ENCODE data around the gene TIGIT.

DNA sequence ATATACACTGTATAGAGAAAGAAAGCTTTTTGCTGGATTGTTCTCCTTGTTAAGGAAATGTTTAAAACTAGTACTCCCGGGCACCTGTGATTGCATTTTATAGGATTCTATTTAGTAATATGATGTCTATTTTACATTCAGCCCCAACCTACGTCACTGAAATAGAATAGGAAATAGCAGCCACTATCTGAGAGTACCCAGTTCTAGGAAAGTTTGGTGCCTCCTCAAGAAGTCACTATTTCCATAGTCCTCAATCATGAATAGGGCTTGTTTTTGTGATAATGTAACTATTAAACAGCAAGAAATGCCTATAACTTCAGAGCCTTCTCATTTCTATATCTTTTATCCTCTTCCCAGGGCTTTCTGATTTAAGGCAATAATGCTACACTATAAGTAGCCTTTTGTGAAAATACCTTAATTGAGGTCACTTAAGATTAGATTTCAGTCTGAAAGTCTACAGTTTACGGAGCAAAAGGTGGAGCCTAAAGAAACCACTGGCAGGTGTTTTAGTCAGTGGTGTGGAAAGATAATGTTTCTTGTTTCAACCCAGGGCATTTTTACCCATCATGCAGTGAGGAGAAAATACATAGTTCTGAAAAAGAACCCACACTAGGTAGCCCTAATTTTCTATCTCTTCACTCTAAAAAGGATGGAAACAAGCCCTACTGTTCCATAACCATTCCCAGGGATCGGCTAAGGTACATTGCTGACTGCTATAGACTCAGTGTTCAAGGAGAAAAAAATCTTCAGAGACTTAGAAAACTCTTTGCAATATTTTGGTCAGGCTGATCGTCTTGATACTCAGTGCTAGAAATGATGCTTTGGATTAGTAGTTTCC is 38.7 kb downstream of the TIGIT start:
- TF ChIP-seq ZC3H10 (CRISPR knock-in tag; IDR thresholded peaks at IDR 0.05) (no peak), OSR1 (CRISPR knock-in tag; IDR thresholded peaks at IDR 0.05) (no peak), ARNTL (CRISPR knock-in tag; IDR thresholded peaks at IDR 0.05; ENCODE audit: borderline replicate concordance, low read depth) (no peak)
- TF ChIP-seq, protein P1, sequence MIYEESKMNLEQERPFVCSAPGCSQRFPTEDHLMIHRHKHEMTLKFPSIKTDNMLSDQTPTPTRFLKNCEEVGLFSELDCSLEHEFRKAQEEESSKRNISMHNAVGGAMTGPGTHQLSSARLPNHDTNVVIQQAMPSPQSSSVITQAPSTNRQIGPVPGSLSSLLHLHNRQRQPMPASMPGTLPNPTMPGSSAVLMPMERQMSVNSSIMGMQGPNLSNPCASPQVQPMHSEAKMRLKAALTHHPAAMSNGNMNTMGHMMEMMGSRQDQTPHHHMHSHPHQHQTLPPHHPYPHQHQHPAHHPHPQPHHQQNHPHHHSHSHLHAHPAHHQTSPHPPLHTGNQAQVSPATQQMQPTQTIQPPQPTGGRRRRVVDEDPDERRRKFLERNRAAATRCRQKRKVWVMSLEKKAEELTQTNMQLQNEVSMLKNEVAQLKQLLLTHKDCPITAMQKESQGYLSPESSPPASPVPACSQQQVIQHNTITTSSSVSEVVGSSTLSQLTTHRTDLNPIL (CRISPR knock-in tag; IDR thresholded peaks at IDR 0.05; ENCODE audit: low read depth): no peak
- TF ChIP-seq, protein P2, sequence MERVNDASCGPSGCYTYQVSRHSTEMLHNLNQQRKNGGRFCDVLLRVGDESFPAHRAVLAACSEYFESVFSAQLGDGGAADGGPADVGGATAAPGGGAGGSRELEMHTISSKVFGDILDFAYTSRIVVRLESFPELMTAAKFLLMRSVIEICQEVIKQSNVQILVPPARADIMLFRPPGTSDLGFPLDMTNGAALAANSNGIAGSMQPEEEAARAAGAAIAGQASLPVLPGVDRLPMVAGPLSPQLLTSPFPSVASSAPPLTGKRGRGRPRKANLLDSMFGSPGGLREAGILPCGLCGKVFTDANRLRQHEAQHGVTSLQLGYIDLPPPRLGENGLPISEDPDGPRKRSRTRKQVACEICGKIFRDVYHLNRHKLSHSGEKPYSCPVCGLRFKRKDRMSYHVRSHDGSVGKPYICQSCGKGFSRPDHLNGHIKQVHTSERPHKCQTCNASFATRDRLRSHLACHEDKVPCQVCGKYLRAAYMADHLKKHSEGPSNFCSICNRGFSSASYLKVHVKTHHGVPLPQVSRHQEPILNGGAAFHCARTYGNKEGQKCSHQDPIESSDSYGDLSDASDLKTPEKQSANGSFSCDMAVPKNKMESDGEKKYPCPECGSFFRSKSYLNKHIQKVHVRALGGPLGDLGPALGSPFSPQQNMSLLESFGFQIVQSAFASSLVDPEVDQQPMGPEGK (CRISPR knock-in tag; IDR thresholded peaks at IDR 0.05; ENCODE audit: borderline replicate concordance): no peak
